Natural killer cell (primary cell): Measurements from ENCODE around the gene TTI1. TPM values are rescaled to one million over a fixed set of nuclear protein-coding genes. Genes with fewer than 3 reads are reported as not detected.

Experiments
- ATAC-seq, 3 donors: fragments of 150-1000 bp in 2 of 3; fragments of 200-7000 bp in 1 of 3; cut with Tn5 transposase; 1 replicate in 1 of 3; 2 replicates in 2 of 3; pipeline ENCODE4 v1.10.0; 2021; ENCODE audit warnings: mild to moderate bottlenecking in 2 of 3, moderate library complexity in 2 of 3
- DNase-seq, 2 donors: peaks; one replicate each; pipeline versions ENCODE4 v3.0.0 to v3.0.0-alpha.2; 2013 to 2021; ENCODE audit warnings: mixed read lengths in 1 of 2
- H3K27ac ChIP-seq: one replicate; pipeline ENCODE4 v1.5.1; 2013; ENCODE audit warnings: mild to moderate bottlenecking, low read length
- H3K27me3 ChIP-seq: one replicate; pipeline ENCODE4 v1.6.1; 2013; ENCODE audit warnings: low read length; ENCODE audit not compliant: control insufficient read depth, insufficient read depth
- H3K36me3 ChIP-seq: one replicate; pipeline ENCODE4 v1.6.1; 2013; ENCODE audit warnings: low read length; ENCODE audit not compliant: control insufficient read depth, insufficient read depth
- H3K4me1 ChIP-seq: one replicate; pipeline ENCODE4 v1.6.1; 2013; ENCODE audit warnings: low read length; ENCODE audit not compliant: control insufficient read depth, insufficient read depth
- H3K4me3 ChIP-seq: one replicate; pipeline ENCODE4 v1.5.1; 2013; ENCODE audit warnings: low read length
- H3K9me3 ChIP-seq: one replicate; pipeline ENCODE4 v1.6.1; 2013; ENCODE audit warnings: low read length; ENCODE audit not compliant: control insufficient read depth, insufficient read depth
- H3K27ac Mint-ChIP-seq, 2 donors: one replicate each; pipeline ENCODE4 v1.8.0; 2022; ENCODE audit warnings: mild to moderate bottlenecking in 2 of 2, mixed read lengths in 2 of 2, moderate library complexity in 1 of 2
- H3K27me3 Mint-ChIP-seq, 2 donors: one replicate each; pipeline ENCODE4 v1.8.0; 2022; ENCODE audit warnings: low read depth in 2 of 2, mixed read lengths in 2 of 2
- H3K36me3 Mint-ChIP-seq: one replicate; pipeline ENCODE4 v1.8.0; 2022; ENCODE audit warnings: mixed read lengths
- H3K4me1 Mint-ChIP-seq, 2 donors: one replicate each; pipeline ENCODE4 v1.8.0; 2022; ENCODE audit warnings: mixed read lengths in 2 of 2
- H3K4me3 Mint-ChIP-seq: one replicate; pipeline ENCODE4 v1.8.0; 2022; ENCODE audit warnings: mild to moderate bottlenecking, moderate library complexity, mixed read lengths
- H3K9me3 Mint-ChIP-seq, 2 donors: one replicate each; pipeline ENCODE4 v1.8.0; 2022; ENCODE audit warnings: mixed read lengths in 2 of 2
- CTCF ChIP-seq: fragments of 200-600 bp; IDR thresholded peaks from one replicate; pipeline ENCODE4 v1.8.0; 2022; ENCODE audit warnings: antibody characterized with exemption
- WGBS: methylation state at CpG from one replicate; pipeline ENCODE4 v1.1.7; 2013; ENCODE audit warnings: missing lambda C conversion rate; ENCODE audit not compliant: insufficient coverage; 5-methylcytosine and 5-hydroxymethylcytosine counted together
- intact Hi-C: fragments of 100-400 bp; cut with micrococcal nuclease; formaldehyde crosslinking; loops from one replicate; pipeline ENCODE4 v1.14.2; 2022
- total RNA-seq, 4 donors: library from RNA; stranded (reverse); fragments of 120-200 nt in 1 of 4; gene quantifications; one replicate each; pipeline versions ENCODE4 v1.2.3 to v1.2.4, GENCODE V29; 2013 to 2022

The TTI1 gene
- total RNA-seq, 3 donors from 2014 or later (not counting 1 experiment from before 2014, with no cell fraction given) = 15.9 to 23.9 (median 18.9) TPM

GRCh38 chr20:38024496-38024895 is 8.8 kb downstream of the TTI1 start:
- H3K36me3 Mint-ChIP-seq = no peaks in the 10 kb centered on the region
- no peaks in the 10 kb centered on the region for H3K9me3 Mint-ChIP-seq
- no peak for DNase-seq
- H3K4me1 ChIP-seq = no peaks in the 10 kb centered on the region
- no peak overlapping the region for H3K27ac Mint-ChIP-seq
- H3K27me3 ChIP-seq = no peaks in the 10 kb centered on the region
- no peaks in the 10 kb centered on the region for H3K9me3 ChIP-seq
- H3K4me3 ChIP-seq = no peak overlapping the region
- TF ChIP-seq CTCF = no peak
- H3K27me3 Mint-ChIP-seq = no peaks in the 10 kb centered on the region
- 100% methylated on average over 4 of the region's 5 CpGs for WGBS
- intact Hi-C loops = no loop called here
- ATAC-seq = no peak
- peaks cover 4% of the 10 kb centered on the region for H3K36me3 ChIP-seq
- H3K4me1 Mint-ChIP-seq = peaks cover 24 to 44% of the 10 kb centered on the region in 2 donors
- no peak overlapping the region for H3K27ac ChIP-seq
- H3K4me3 Mint-ChIP-seq = no peak overlapping the region

GRCh38 chr20:38023181-38024001 is 9.9 kb downstream of the TTI1 start:
- no peak for ATAC-seq
- intact Hi-C loops = no loop called here
- no peaks in the 10 kb centered on the region for H3K4me1 ChIP-seq
- no peaks in the 10 kb centered on the region for H3K9me3 ChIP-seq
- H3K36me3 ChIP-seq = peaks cover 8% of the 10 kb centered on the region
- H3K4me3 ChIP-seq = no peak overlapping the region
- no peak overlapping the region for H3K27ac ChIP-seq
- H3K36me3 Mint-ChIP-seq = peaks cover 4% of the 10 kb centered on the region
- peaks cover under 1% of the 10 kb centered on the region in 2 donors for H3K9me3 Mint-ChIP-seq
- TF ChIP-seq CTCF = no peak
- no peak for DNase-seq
- H3K27me3 Mint-ChIP-seq = no peaks in the 10 kb centered on the region
- peaks cover 22 to 43% of the 10 kb centered on the region in 2 donors for H3K4me1 Mint-ChIP-seq
- peak overlapping the region in 1 of 2 donors; percentile 58 for H3K27ac Mint-ChIP-seq
- H3K4me3 Mint-ChIP-seq = no peak overlapping the region
- H3K27me3 ChIP-seq = no peaks in the 10 kb centered on the region
- 78% methylated on average over 4 of the region's 5 CpGs for WGBS

- no peaks in the 10 kb centered on the region for H3K27me3 ChIP-seq
- intact Hi-C loops = no loop called here
- ATAC-seq (no peak), DNase-seq (no peak)
- H3K27ac ChIP-seq = no peak overlapping the region
- no peaks in the 10 kb centered on the region for H3K27me3 Mint-ChIP-seq
- 92% methylated on average over 1 of the region's 2 CpGs for WGBS
- peaks cover 31 to 37% of the 10 kb centered on the region in 2 donors for H3K4me1 Mint-ChIP-seq
- peaks cover 3% of the 10 kb centered on the region in 2 donors for H3K9me3 Mint-ChIP-seq
- no peak overlapping the region for H3K4me3 Mint-ChIP-seq
- peaks cover 20% of the 10 kb centered on the region for H3K36me3 ChIP-seq
- no peak overlapping the region for H3K4me3 ChIP-seq
- H3K4me1 ChIP-seq = no peaks in the 10 kb centered on the region
- H3K9me3 ChIP-seq = peaks cover 4% of the 10 kb centered on the region
- TF ChIP-seq CTCF = no peak
- H3K27ac Mint-ChIP-seq = no peak overlapping the region
- peaks cover 21% of the 10 kb centered on the region for H3K36me3 Mint-ChIP-seq
Measured at GRCh38 chr20:38021087-38021772, 12.0 kb downstream of the TTI1 start.
